Adrenal gland (tissue), 5 donors: Measurements from ENCODE around the gene MRPL2.

Source experiments
- POLR2A ChIP-seq, 2 donors: fragments of 450-650 bp; IDR thresholded peaks; one replicate each; pipeline ENCODE4 v1.6.1; 2017; ENCODE audit warnings: antibody characterized with exemption in 2 of 2, mild to moderate bottlenecking in 2 of 2, moderate library complexity in 1 of 2
- TF ChIP-seq, protein P1 (sequence below), 6 experiments: fragments of 450-650 bp in 4 of 6; fragments of 200-600 bp in 2 of 6; sonication (generic) in 1 of 6; IDR thresholded peaks; 1 replicate in 5 of 6; 2 replicates in 1 of 6; pipeline versions ENCODE4 v1.5.1 to v1.8.0; 2016 to 2021; ENCODE audit warnings: antibody characterized with exemption in 6 of 6, mild to moderate bottlenecking in 2 of 6, moderate library complexity in 1 of 6
- donor health status: DM: no; HTN: no; CAD: no.

DNA sequence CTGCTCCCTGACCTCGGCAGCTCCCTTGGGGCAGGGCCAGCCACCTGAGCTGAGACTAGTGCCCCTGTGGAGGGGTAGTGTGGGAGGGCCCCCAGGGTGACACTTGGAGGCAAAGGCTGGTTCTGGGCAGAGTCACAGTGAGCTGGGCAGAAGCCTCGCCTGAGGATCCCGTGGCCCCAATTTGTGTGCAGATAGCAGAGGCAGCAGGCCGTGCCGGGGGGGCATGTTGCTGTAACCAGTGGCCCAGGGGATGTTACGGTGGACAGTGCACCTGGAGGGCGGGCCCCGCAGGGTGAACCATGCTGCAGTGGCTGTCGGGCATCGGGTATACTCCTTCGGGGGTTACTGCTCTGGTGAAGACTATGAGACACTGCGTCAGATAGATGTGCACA is 42.3 kb downstream of the MRPL2 start:
- TF ChIP-seq, protein P1, sequence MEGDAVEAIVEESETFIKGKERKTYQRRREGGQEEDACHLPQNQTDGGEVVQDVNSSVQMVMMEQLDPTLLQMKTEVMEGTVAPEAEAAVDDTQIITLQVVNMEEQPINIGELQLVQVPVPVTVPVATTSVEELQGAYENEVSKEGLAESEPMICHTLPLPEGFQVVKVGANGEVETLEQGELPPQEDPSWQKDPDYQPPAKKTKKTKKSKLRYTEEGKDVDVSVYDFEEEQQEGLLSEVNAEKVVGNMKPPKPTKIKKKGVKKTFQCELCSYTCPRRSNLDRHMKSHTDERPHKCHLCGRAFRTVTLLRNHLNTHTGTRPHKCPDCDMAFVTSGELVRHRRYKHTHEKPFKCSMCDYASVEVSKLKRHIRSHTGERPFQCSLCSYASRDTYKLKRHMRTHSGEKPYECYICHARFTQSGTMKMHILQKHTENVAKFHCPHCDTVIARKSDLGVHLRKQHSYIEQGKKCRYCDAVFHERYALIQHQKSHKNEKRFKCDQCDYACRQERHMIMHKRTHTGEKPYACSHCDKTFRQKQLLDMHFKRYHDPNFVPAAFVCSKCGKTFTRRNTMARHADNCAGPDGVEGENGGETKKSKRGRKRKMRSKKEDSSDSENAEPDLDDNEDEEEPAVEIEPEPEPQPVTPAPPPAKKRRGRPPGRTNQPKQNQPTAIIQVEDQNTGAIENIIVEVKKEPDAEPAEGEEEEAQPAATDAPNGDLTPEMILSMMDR (IDR thresholded peaks at IDR 0.05): no peak
- no peak for TF ChIP-seq POLR2A (IDR thresholded peaks at IDR 0.05)
